Measurements from ENCODE around the gene IQCN. TPM values are rescaled to one million over a fixed set of nuclear protein-coding genes. Genes with fewer than 3 reads are reported as not detected.

Gene IQCN
- total RNA-seq, 3 donors from 2014 or later (not counting 1 experiment from before 2014, with no cell fraction given): 13.7 to 19.4 (median 15.6) TPM

GRCh38 chr19:18249834-18250233 lies 24.4 kb downstream of the IQCN start:
- Mint-ChIP-seq H3K4me3 (no peak overlapping the region), H3K4me1 (peaks cover 0 to 5% of the 10 kb centered on the region in 2 donors), H3K9me3 (no peaks in the 10 kb centered on the region), H3K27ac (no peak overlapping the region), H3K36me3 (no peaks in the 10 kb centered on the region), H3K27me3 (ENCODE audit: low read depth in 2 of 2) (peaks cover 14 to 25% of the 10 kb centered on the region in 2 donors)
- ATAC-seq: no peak
- WGBS (ENCODE audit: insufficient coverage): 83% methylated on average over 5 of the region's 5 CpGs
- H3K27ac ChIP-seq (ENCODE audit: low read length): no peak overlapping the region
- no peaks in the 10 kb centered on the region for H3K36me3 ChIP-seq (ENCODE audit: control insufficient read depth, insufficient read depth, low read length)
- H3K4me1 ChIP-seq (ENCODE audit: control insufficient read depth, insufficient read depth, low read length): peaks cover 14% of the 10 kb centered on the region
- H3K9me3 ChIP-seq (ENCODE audit: control insufficient read depth, insufficient read depth, low read length): no peaks in the 10 kb centered on the region
- TF ChIP-seq CTCF (IDR thresholded peaks at IDR 0.05): no peak
- H3K4me3 ChIP-seq (ENCODE audit: low read length): no peak overlapping the region
- intact Hi-C loops (cut with micrococcal nuclease): loop anchor here (2.0 to 5.0 kb wide), 5 partner anchors 43 to 313 kb away; no protein-coding TSS in a partner anchor
- no peak for DNase-seq
- H3K27me3 ChIP-seq (ENCODE audit: control insufficient read depth, insufficient read depth, low read length): no peaks in the 10 kb centered on the region

- H3K9me3 Mint-ChIP-seq: no peaks in the 10 kb centered on the region
- H3K9me3 ChIP-seq (ENCODE audit: control insufficient read depth, insufficient read depth, low read length): no peaks in the 10 kb centered on the region
- no peak for TF ChIP-seq CTCF (IDR thresholded peaks at IDR 0.05)
- no peaks in the 10 kb centered on the region for H3K4me1 ChIP-seq (ENCODE audit: control insufficient read depth, insufficient read depth, low read length)
- no peak for DNase-seq
- ATAC-seq: no peak
- no peak overlapping the region for H3K4me3 Mint-ChIP-seq
- 74% methylated on average over 7 of the region's 7 CpGs for WGBS (ENCODE audit: insufficient coverage)
- H3K4me3 ChIP-seq (ENCODE audit: low read length): no peak overlapping the region
- H3K36me3 Mint-ChIP-seq: no peaks in the 10 kb centered on the region
- no peak overlapping the region for H3K27ac Mint-ChIP-seq
- no peaks in the 10 kb centered on the region for H3K4me1 Mint-ChIP-seq
- no peak overlapping the region for H3K27ac ChIP-seq (ENCODE audit: low read length)
- peaks cover 0 to 2% of the 10 kb centered on the region in 2 donors for H3K27me3 Mint-ChIP-seq (ENCODE audit: low read depth in 2 of 2)
- H3K36me3 ChIP-seq (ENCODE audit: control insufficient read depth, insufficient read depth, low read length): no peaks in the 10 kb centered on the region
- no peaks in the 10 kb centered on the region for H3K27me3 ChIP-seq (ENCODE audit: control insufficient read depth, insufficient read depth, low read length)
- intact Hi-C loops (cut with micrococcal nuclease): no loop called here
These were observed 29.0 kb downstream of the IQCN start for GRCh38 chr19:18245297-18245696.

GRCh38 chr19:18239303-18239702 lies 34.9 kb downstream of the IQCN start:
- H3K27ac ChIP-seq (ENCODE audit: low read length): no peak overlapping the region
- H3K27me3 Mint-ChIP-seq (ENCODE audit: low read depth in 2 of 2): peaks cover 7 to 19% of the 10 kb centered on the region in 2 donors
- H3K36me3 ChIP-seq (ENCODE audit: control insufficient read depth, insufficient read depth, low read length): no peaks in the 10 kb centered on the region
- intact Hi-C loops (cut with micrococcal nuclease): no loop called here
- no peak overlapping the region for H3K4me3 Mint-ChIP-seq
- no peaks in the 10 kb centered on the region for H3K9me3 ChIP-seq (ENCODE audit: control insufficient read depth, insufficient read depth, low read length)
- TF ChIP-seq CTCF (IDR thresholded peaks at IDR 0.05): no peak
- H3K4me3 ChIP-seq (ENCODE audit: low read length): no peak overlapping the region
- no peaks in the 10 kb centered on the region for H3K4me1 ChIP-seq (ENCODE audit: control insufficient read depth, insufficient read depth, low read length)
- no peak overlapping the region for H3K27ac Mint-ChIP-seq
- no peak for DNase-seq
- peak in 2 of 3 donors; percentile 35 to 36 for ATAC-seq
- WGBS (ENCODE audit: insufficient coverage): 34% methylated on average over 11 of the region's 12 CpGs
- no peaks in the 10 kb centered on the region for H3K4me1 Mint-ChIP-seq
- H3K36me3 Mint-ChIP-seq: no peaks in the 10 kb centered on the region
- H3K27me3 ChIP-seq (ENCODE audit: control insufficient read depth, insufficient read depth, low read length): no peaks in the 10 kb centered on the region
- no peaks in the 10 kb centered on the region for H3K9me3 Mint-ChIP-seq

GRCh38 chr19:18234194-18234593 lies 40.1 kb downstream of the IQCN start:
- Histone ChIP-seq H3K9me3 (ENCODE audit: control insufficient read depth, insufficient read depth, low read length) (peaks cover 10% of the 10 kb centered on the region), H3K4me1 (ENCODE audit: control insufficient read depth, insufficient read depth, low read length) (peaks cover 6% of the 10 kb centered on the region), H3K4me3 (ENCODE audit: low read length) (no peak overlapping the region), H3K27me3 (ENCODE audit: control insufficient read depth, insufficient read depth, low read length) (peaks cover 20% of the 10 kb centered on the region), H3K27ac (ENCODE audit: low read length) (no peak overlapping the region), H3K36me3 (ENCODE audit: control insufficient read depth, insufficient read depth, low read length) (no peaks in the 10 kb centered on the region)
- DNase-seq (no peak), ATAC-seq (no peak)
- TF ChIP-seq CTCF (IDR thresholded peaks at IDR 0.05): no peak
- Mint-ChIP-seq H3K4me1 (peaks cover 0 to 8% of the 10 kb centered on the region in 2 donors), H3K27me3 (ENCODE audit: low read depth in 2 of 2) (peaks cover 42 to 49% of the 10 kb centered on the region in 2 donors), H3K9me3 (peaks cover 0 to 3% of the 10 kb centered on the region in 2 donors), H3K36me3 (no peaks in the 10 kb centered on the region), H3K4me3 (no peak overlapping the region), H3K27ac (no peak overlapping the region)
- intact Hi-C loops (cut with micrococcal nuclease): no loop called here
- 40% methylated on average over 5 of the region's 6 CpGs for WGBS (ENCODE audit: insufficient coverage)
